ENCODE results near the gene PPRC1. TPM values are rescaled to one million over a fixed set of nuclear protein-coding genes. Genes with fewer than 3 reads are reported as not detected.

Gene PPRC1
- total RNA-seq, 1 donor from 2014 or later: 10.0 TPM

DNA sequence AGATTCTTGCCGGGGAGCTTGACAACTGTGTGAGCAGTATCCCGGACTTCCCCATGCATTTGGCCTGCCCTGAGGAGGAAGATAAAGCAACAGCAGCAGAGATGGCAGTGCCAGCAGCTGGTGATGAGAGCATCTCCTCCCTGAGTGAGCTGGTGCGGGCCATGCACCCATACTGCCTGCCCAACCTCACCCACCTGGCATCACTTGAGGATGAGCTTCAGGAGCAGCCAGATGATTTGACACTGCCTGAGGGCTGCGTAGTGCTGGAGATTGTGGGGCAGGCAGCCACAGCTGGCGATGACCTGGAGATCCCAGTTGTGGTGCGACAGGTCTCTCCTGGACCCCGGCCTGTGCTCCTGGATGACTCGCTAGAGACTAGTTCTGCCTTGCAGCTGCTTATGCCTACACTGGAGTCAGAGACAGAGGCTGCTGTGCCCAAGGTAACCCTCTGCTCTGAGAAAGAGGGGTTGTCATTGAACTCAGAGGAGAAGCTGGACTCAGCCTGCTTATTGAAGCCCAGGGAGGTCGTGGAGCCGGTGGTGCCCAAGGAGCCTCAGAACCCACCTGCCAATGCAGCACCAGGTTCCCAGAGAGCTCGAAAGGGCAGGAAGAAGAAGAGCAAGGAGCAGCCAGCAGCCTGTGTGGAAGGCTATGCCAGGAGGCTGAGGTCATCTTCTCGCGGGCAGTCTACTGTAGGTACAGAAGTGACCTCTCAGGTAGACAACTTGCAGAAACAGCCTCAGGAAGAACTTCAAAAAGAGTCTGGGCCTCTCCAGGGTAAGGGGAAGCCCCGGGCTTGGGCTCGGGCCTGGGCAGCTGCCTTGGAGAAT, 6.7 kb downstream of the PPRC1 start:
- H3K4me3 ChIP-seq (ENCODE audit: low read depth, low read length): no peak overlapping the region
- TF ChIP-seq, protein P1, sequence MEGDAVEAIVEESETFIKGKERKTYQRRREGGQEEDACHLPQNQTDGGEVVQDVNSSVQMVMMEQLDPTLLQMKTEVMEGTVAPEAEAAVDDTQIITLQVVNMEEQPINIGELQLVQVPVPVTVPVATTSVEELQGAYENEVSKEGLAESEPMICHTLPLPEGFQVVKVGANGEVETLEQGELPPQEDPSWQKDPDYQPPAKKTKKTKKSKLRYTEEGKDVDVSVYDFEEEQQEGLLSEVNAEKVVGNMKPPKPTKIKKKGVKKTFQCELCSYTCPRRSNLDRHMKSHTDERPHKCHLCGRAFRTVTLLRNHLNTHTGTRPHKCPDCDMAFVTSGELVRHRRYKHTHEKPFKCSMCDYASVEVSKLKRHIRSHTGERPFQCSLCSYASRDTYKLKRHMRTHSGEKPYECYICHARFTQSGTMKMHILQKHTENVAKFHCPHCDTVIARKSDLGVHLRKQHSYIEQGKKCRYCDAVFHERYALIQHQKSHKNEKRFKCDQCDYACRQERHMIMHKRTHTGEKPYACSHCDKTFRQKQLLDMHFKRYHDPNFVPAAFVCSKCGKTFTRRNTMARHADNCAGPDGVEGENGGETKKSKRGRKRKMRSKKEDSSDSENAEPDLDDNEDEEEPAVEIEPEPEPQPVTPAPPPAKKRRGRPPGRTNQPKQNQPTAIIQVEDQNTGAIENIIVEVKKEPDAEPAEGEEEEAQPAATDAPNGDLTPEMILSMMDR (IDR thresholded peaks at IDR 0.05; ENCODE audit: insufficient read depth, low read length, severe bottlenecking): no peak
- H3K27me3 ChIP-seq (ENCODE audit: control insufficient read depth, insufficient read depth, low read length): no peaks in the 10 kb centered on the region
- no peak for FAIRE-seq
- DNase-seq (ENCODE audit: low read depth): no peak
- peaks cover 52% of the 10 kb centered on the region for H3K36me3 ChIP-seq (ENCODE audit: control insufficient read depth, insufficient read depth, low read length)

DNA sequence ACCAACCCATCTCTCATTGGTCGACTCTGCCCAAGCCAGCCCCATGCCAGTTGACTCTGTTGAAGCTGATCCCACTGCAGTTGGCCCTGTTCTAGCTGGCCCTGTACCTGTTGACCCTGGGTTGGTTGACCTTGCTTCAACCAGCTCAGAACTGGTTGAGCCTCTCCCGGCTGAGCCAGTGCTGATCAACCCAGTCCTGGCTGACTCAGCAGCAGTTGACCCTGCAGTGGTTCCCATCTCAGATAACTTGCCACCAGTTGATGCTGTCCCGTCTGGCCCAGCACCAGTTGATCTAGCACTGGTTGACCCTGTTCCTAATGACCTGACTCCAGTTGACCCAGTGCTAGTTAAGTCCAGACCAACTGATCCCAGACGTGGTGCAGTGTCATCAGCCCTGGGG, 7.4 kb downstream of the PPRC1 start:
- no peaks in the 10 kb centered on the region for H3K27me3 ChIP-seq (ENCODE audit: control insufficient read depth, insufficient read depth, low read length)
- DNase-seq (ENCODE audit: low read depth) (no peak), FAIRE-seq (no peak)
- H3K36me3 ChIP-seq (ENCODE audit: control insufficient read depth, insufficient read depth, low read length): peaks cover 57% of the 10 kb centered on the region
- TF ChIP-seq, protein P1 (IDR thresholded peaks at IDR 0.05; ENCODE audit: insufficient read depth, low read length, severe bottlenecking): no peak
- H3K4me3 ChIP-seq (ENCODE audit: low read depth, low read length): no peak overlapping the region

DNA sequence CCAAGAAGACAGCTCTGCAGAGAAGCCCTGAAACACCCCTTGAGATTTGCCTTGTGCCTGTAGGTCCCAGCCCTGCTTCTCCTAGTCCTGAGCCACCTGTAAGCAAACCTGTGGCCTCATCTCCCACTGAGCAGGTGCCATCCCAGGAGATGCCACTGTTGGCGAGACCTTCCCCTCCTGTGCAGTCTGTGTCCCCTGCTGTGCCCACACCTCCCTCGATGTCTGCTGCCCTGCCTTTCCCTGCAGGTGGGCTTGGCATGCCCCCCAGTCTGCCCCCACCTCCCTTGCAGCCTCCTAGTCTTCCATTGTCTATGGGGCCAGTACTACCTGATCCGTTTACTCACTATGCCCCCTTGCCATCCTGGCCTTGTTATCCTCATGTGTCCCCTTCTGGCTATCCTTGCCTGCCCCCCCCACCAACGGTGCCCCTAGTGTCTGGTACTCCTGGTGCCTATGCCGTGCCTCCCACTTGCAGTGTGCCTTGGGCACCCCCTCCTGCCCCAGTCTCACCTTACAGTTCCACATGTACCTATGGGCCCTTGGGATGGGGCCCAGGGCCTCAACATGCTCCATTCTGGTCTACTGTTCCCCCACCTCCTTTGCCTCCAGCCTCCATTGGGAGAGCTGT, 8.2 kb downstream of the PPRC1 start:
- Histone ChIP-seq H3K27me3 (ENCODE audit: control insufficient read depth, insufficient read depth, low read length) (no peaks in the 10 kb centered on the region), H3K36me3 (ENCODE audit: control insufficient read depth, insufficient read depth, low read length) (peaks cover 57% of the 10 kb centered on the region), H3K4me3 (ENCODE audit: low read depth, low read length) (no peak overlapping the region)
- FAIRE-seq: no peak
- DNase-seq (ENCODE audit: low read depth): no peak
- TF ChIP-seq, protein P1 (IDR thresholded peaks at IDR 0.05; ENCODE audit: insufficient read depth, low read length, severe bottlenecking): no peak

DNA sequence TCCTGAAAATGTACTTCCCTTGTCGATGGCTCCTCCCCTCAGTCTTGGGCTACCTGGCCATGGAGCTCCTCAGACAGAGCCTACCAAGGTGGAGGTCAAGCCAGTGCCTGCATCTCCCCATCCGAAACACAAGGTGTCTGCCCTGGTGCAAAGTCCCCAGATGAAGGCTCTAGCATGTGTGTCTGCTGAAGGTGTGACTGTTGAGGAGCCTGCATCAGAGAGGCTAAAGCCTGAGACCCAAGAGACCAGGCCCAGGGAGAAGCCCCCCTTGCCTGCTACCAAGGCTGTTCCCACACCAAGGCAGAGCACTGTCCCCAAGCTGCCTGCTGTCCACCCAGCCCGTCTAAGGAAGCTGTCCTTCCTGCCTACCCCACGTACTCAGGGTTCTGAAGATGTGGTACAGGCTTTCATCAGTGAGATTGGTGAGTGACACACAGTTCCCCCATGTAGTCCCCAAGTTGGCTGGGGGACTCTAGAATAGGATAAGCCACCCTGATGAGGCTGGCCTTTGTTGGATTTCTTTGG, 8.8 kb downstream of the PPRC1 start:
- peaks cover 62% of the 10 kb centered on the region for H3K36me3 ChIP-seq (ENCODE audit: control insufficient read depth, insufficient read depth, low read length)
- no peak for FAIRE-seq

DNA sequence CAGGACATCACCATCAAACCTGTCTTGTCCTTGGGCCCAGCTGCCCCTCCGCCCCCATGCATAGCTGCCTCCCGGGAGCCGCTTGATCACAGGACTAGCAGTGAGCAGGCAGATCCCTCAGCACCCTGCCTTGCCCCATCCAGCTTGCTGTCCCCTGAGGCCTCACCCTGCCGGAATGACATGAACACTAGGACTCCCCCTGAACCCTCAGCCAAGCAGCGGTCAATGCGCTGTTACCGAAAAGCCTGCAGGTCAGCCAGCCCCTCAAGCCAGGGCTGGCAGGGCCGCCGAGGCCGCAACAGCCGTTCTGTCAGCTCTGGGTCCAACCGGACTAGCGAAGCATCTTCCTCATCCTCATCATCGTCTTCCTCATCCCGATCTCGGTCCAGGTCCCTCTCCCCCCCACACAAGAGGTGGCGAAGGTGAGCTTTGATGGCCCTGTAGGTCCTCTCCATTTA, 14.2 kb downstream of the PPRC1 start:
- Histone ChIP-seq H3K4me3 (ENCODE audit: low read depth, low read length) (no peak overlapping the region), H3K36me3 (ENCODE audit: control insufficient read depth, insufficient read depth, low read length) (peaks cover 42% of the 10 kb centered on the region), H3K27me3 (ENCODE audit: control insufficient read depth, insufficient read depth, low read length) (no peaks in the 10 kb centered on the region)
- DNase-seq (ENCODE audit: low read depth) (no peak), FAIRE-seq (no peak)
- TF ChIP-seq, protein P1 (IDR thresholded peaks at IDR 0.05; ENCODE audit: insufficient read depth, low read length, severe bottlenecking): no peak

More for the DNA sequence above, 8.8 kb downstream of the PPRC1 start:
- H3K27me3 ChIP-seq (ENCODE audit: control insufficient read depth, insufficient read depth, low read length): no peaks in the 10 kb centered on the region
- H3K4me3 ChIP-seq (ENCODE audit: low read depth, low read length): no peak overlapping the region
- no peak for DNase-seq (ENCODE audit: low read depth)
- TF ChIP-seq, protein P1 (IDR thresholded peaks at IDR 0.05; ENCODE audit: insufficient read depth, low read length, severe bottlenecking): no peak
